Astrocyte (in vitro differentiated cells and primary cell): ENCODE results near the gene PGM2. TPM values are rescaled to one million over a fixed set of nuclear protein-coding genes. Genes with fewer than 3 reads are reported as not detected.
"Not testable (repeated sequence)": the region's sequence is repeated elsewhere in the genome, so short reads cannot be mapped to it uniquely, and the experiment has no call there.

ENCODE experiments used
- DNase-seq: peaks from one replicate; pipeline ENCODE4 v3.0.0-alpha.2; 2010; ENCODE audit warnings: low read depth
- FAIRE-seq: peaks from 2 replicates; lab custom pipeline; 2011; peaks lifted over from hg19 to GRCh38; lab: Jason Lieb, UNC
- H2AFZ ChIP-seq: 2 replicates; pipeline ENCODE4 v1.6.0; 2012; ENCODE audit warnings: low read depth, low read length, inconsistent platforms
- H3K27ac ChIP-seq: 2 replicates; pipeline ENCODE4 v1.5.1; 2011; ENCODE audit warnings: low read depth, low read length, inconsistent platforms
- H3K27me3 ChIP-seq: 2 replicates; pipeline ENCODE4 v1.6.0; 2011; ENCODE audit warnings: low read length, inconsistent platforms; ENCODE audit not compliant: insufficient read depth
- H3K36me3 ChIP-seq: 2 replicates; pipeline ENCODE4 v1.5.1; 2011; ENCODE audit warnings: low read length, inconsistent platforms; ENCODE audit not compliant: insufficient read depth
- H3K4me1 ChIP-seq: 2 replicates; pipeline ENCODE4 v1.5.1; 2011; ENCODE audit warnings: low read length, inconsistent platforms; ENCODE audit not compliant: insufficient read depth
- H3K4me2 ChIP-seq: 2 replicates; pipeline ENCODE4 v1.6.0; 2012; ENCODE audit warnings: low read length, inconsistent platforms
- H3K4me3 ChIP-seq: 2 replicates; pipeline ENCODE4 v1.5.1; 2011; ENCODE audit warnings: low read depth, mild to moderate bottlenecking, low read length, inconsistent platforms; ENCODE audit not compliant: insufficient read depth
- H3K79me2 ChIP-seq: 2 replicates; pipeline ENCODE4 v1.6.0; 2012; ENCODE audit warnings: mild to moderate bottlenecking, low read length, inconsistent platforms; ENCODE audit not compliant: insufficient read depth
- H3K9ac ChIP-seq: 2 replicates; pipeline ENCODE4 v1.6.0; 2012; ENCODE audit warnings: mild to moderate bottlenecking, low read length, inconsistent platforms
- H3K9me3 ChIP-seq: 2 replicates; pipeline ENCODE4 v1.5.1; 2012; ENCODE audit warnings: low read depth, mild to moderate bottlenecking, low read length, inconsistent platforms; ENCODE audit not compliant: insufficient read depth
- H4K20me1 ChIP-seq: 2 replicates; pipeline ENCODE4 v1.6.0; 2012; ENCODE audit warnings: low read length, inconsistent platforms; ENCODE audit not compliant: insufficient read depth
- H3K27ac Mint-ChIP-seq: one replicate; pipeline ENCODE4 v1.8.0; 2021; ENCODE audit warnings: mild to moderate bottlenecking, mixed read lengths; ENCODE audit not compliant: unreplicated experiment
- H3K27me3 Mint-ChIP-seq: one replicate; pipeline ENCODE4 v1.8.0; 2021; ENCODE audit warnings: low read depth, mixed read lengths; ENCODE audit not compliant: unreplicated experiment
- H3K36me3 Mint-ChIP-seq: one replicate; pipeline ENCODE4 v1.8.0; 2021; ENCODE audit warnings: low read depth, mixed read lengths; ENCODE audit not compliant: unreplicated experiment
- H3K4me1 Mint-ChIP-seq: one replicate; pipeline ENCODE4 v1.8.0; 2021; ENCODE audit warnings: low read depth, mixed read lengths; ENCODE audit not compliant: unreplicated experiment
- H3K4me3 Mint-ChIP-seq: one replicate; pipeline ENCODE4 v1.8.0; 2021; ENCODE audit warnings: mild to moderate bottlenecking, moderate library complexity, mixed read lengths; ENCODE audit not compliant: unreplicated experiment
- H3K9me3 Mint-ChIP-seq: one replicate; pipeline ENCODE4 v1.8.0; 2021; ENCODE audit warnings: mild to moderate bottlenecking, mixed read lengths; ENCODE audit not compliant: unreplicated experiment
- EZH2 ChIP-seq: IDR thresholded peaks from 2 replicates; pipeline ENCODE4 v1.6.1; 2012; ENCODE audit warnings: mild to moderate bottlenecking, low read length, inconsistent platforms; ENCODE audit not compliant: insufficient read depth
- total RNA-seq: library from RNA; stranded (reverse); gene quantifications from 2 replicates; pipeline ENCODE4 v1.2.1, GENCODE V29; 2021
- TF ChIP-seq, protein P1 (sequence below): IDR thresholded peaks from 2 replicates; pipeline ENCODE4 v1.5.1; 2011; ENCODE audit warnings: low read depth, mild to moderate bottlenecking, inconsistent platforms, low read length, moderate library complexity; ENCODE audit not compliant: insufficient read depth

Gene PGM2
- total RNA-seq, 1 donor from 2014 or later, result 24.4 TPM

DNA sequence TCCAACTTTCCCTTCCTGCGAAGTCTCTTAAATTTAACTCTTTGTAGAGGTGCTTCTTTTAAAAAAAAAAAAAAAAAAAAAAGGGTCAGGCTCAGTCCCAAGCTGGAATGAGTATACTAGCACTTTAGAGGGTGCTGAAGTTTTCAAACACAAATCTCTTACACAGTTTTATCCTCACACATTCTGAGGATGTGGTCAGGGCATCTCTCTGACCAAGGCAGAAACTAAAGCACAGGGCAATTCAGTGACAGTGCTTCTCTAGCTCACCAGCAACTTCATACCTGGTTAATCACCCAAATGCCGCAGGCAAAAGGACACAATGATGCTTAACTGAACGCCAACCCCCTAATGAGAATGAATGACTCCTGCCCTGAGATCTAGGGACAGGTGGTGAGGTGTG lies 9.8 kb upstream of the PGM2 start:
- no peak overlapping the region for H3K4me3 ChIP-seq
- no peak overlapping the region for H3K4me3 Mint-ChIP-seq
- H3K27ac Mint-ChIP-seq, result no peak overlapping the region
- no peaks in the 10 kb centered on the region for H3K36me3 Mint-ChIP-seq
- H4K20me1 ChIP-seq, result no peaks in the 10 kb centered on the region
- H2AFZ ChIP-seq, result no peak overlapping the region
- no peaks in the 10 kb centered on the region for H3K79me2 ChIP-seq
- no peaks in the 10 kb centered on the region for H3K27me3 Mint-ChIP-seq
- no peak for DNase-seq
- H3K4me1 ChIP-seq, result no peaks in the 10 kb centered on the region
- H3K9me3 ChIP-seq, result no peaks in the 10 kb centered on the region
- no peak overlapping the region for H3K4me2 ChIP-seq
- TF ChIP-seq, protein P1, sequence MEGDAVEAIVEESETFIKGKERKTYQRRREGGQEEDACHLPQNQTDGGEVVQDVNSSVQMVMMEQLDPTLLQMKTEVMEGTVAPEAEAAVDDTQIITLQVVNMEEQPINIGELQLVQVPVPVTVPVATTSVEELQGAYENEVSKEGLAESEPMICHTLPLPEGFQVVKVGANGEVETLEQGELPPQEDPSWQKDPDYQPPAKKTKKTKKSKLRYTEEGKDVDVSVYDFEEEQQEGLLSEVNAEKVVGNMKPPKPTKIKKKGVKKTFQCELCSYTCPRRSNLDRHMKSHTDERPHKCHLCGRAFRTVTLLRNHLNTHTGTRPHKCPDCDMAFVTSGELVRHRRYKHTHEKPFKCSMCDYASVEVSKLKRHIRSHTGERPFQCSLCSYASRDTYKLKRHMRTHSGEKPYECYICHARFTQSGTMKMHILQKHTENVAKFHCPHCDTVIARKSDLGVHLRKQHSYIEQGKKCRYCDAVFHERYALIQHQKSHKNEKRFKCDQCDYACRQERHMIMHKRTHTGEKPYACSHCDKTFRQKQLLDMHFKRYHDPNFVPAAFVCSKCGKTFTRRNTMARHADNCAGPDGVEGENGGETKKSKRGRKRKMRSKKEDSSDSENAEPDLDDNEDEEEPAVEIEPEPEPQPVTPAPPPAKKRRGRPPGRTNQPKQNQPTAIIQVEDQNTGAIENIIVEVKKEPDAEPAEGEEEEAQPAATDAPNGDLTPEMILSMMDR, result no peak
- TF ChIP-seq EZH2, result no peak
- no peak overlapping the region for H3K9ac ChIP-seq
- no peaks in the 10 kb centered on the region for H3K36me3 ChIP-seq
- H3K9me3 Mint-ChIP-seq, result peaks cover 3% of the 10 kb centered on the region
- no peaks in the 10 kb centered on the region for H3K27me3 ChIP-seq
- no peak overlapping the region for H3K27ac ChIP-seq
- peaks cover 15% of the 10 kb centered on the region for H3K4me1 Mint-ChIP-seq
- FAIRE-seq, result no peak

DNA sequence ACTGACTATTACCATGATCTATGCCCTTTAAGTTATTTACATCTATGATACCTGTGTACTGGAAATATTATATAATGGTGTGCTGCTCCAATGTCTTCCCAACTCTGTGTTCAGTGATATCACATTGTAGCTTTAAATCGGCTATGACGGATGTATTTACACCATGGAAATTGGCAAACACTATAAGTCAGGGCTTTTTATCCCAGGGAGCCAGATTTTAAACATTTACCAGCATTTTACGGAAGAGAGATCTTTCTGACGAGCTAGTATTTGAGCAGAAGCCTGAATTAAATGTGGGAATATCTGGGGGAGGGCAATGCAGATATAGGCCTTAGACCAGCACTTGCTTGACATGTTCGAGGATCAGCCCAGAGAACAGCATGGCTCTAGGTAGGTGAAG lies 7.7 kb upstream of the PGM2 start:
- Histone ChIP-seq H3K36me3 (no peaks in the 10 kb centered on the region), H4K20me1 (no peaks in the 10 kb centered on the region), H3K4me2 (no peak overlapping the region), H3K79me2 (no peaks in the 10 kb centered on the region), H3K9ac (no peak overlapping the region), H3K9me3 (no peaks in the 10 kb centered on the region), H3K27me3 (no peaks in the 10 kb centered on the region), H2AFZ (no peak overlapping the region), H3K27ac (no peak overlapping the region), H3K4me1 (no peaks in the 10 kb centered on the region), H3K4me3 (no peak overlapping the region)
- no peak overlapping the region for H3K27ac Mint-ChIP-seq
- DNase-seq (no peak), FAIRE-seq (no peak)
- peaks cover 6% of the 10 kb centered on the region for H3K4me1 Mint-ChIP-seq
- no peaks in the 10 kb centered on the region for H3K36me3 Mint-ChIP-seq
- H3K27me3 Mint-ChIP-seq, result no peaks in the 10 kb centered on the region
- TF ChIP-seq, protein P1, result no peak
- no peak for TF ChIP-seq EZH2
- no peak overlapping the region for H3K4me3 Mint-ChIP-seq
- peaks cover 3% of the 10 kb centered on the region for H3K9me3 Mint-ChIP-seq

DNA sequence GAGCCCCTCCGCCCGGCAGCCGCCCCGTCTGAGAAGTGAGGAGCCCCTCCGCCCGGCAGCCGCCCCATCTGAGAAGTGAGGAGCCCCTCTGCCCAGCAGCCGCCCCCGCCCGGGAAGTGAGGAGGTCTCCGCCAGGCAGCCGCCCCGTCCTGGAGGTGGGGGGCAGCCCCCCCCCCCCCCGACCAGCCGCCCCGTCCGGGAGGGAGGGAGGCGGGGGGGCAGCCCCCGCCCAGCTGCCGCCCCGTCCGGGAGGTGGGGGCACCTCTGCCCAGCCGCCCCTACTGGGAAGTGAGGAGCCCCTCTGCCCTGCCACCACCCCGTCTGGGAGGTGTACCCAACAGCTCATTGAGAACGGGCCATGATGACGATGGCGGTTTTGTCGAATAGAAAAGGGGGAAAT lies 6.0 kb upstream of the PGM2 start:
- not testable (repeated sequence) for H3K4me1 Mint-ChIP-seq, H3K27ac Mint-ChIP-seq, H3K4me3 Mint-ChIP-seq, H3K4me3 ChIP-seq, H3K4me2 ChIP-seq, H3K27me3 Mint-ChIP-seq, H3K9ac ChIP-seq, H2AFZ ChIP-seq, H3K9me3 Mint-ChIP-seq, H3K36me3 ChIP-seq, H3K36me3 Mint-ChIP-seq, H3K4me1 ChIP-seq, H3K9me3 ChIP-seq, FAIRE-seq, H3K27me3 ChIP-seq, H3K79me2 ChIP-seq, H4K20me1 ChIP-seq, H3K27ac ChIP-seq, DNase-seq
